Stomach (tissue), 9 donors: Measurements from ENCODE around the gene TOMM5. TPM values are rescaled to one million over a fixed set of nuclear protein-coding genes. Genes with fewer than 3 reads are reported as not detected.

Source experiments
- DNase-seq, 2 donors: peaks; one replicate each; pipeline versions ENCODE4 v3.0.0 to v3.0.0-alpha.2; 2013 to 2019
- H3K27ac ChIP-seq, 5 donors: fragments of 200-600 bp in 4 of 5; sonication (generic) in 4 of 5; one replicate each; pipeline ENCODE4 v1.5.1; 2013 to 2019; ENCODE audit warnings: mild to moderate bottlenecking in 1 of 5, moderate library complexity in 1 of 5
- H3K27me3 ChIP-seq, 3 donors: fragments of 200-600 bp; sonication (generic); one replicate each; pipeline ENCODE4 v1.5.1; 2017 to 2019; ENCODE audit warnings: mixed run types in 1 of 3
- H3K36me3 ChIP-seq, 4 donors: fragments of 200-600 bp; sonication (generic); 1 replicate in 3 of 4; 2 replicates in 1 of 4; pipeline ENCODE4 v1.5.1; 2016 to 2019
- H3K4me1 ChIP-seq, 4 donors: fragments of 200-600 bp; sonication (generic); one replicate each; pipeline ENCODE4 v1.5.1; 2016 to 2019
- H3K4me3 ChIP-seq, 4 donors: fragments of 200-600 bp; sonication (generic) in 3 of 4; one replicate each; pipeline ENCODE4 v1.5.1; 2016 to 2019; ENCODE audit warnings: mild to moderate bottlenecking in 1 of 4
- H3K9me3 ChIP-seq, 4 donors: fragments of 200-600 bp; sonication (generic); one replicate each; pipeline ENCODE4 v1.5.1; 2016 to 2019
- EP300 ChIP-seq: sonication (generic); formaldehyde crosslinking; IDR thresholded peaks from one replicate; pipeline ENCODE4 v1.6.1; 2017; ENCODE audit warnings: antibody characterized with exemption
- POLR2A ChIP-seq, 4 donors: fragments of 450-650 bp; IDR thresholded peaks; one replicate each; pipeline ENCODE4 v1.6.1; 2016; ENCODE audit warnings: antibody characterized with exemption in 4 of 4, control low read depth in 2 of 4, mild to moderate bottlenecking in 1 of 4, moderate library complexity in 1 of 4
- POLR2AphosphoS5 ChIP-seq, 3 donors: sonication (generic); formaldehyde crosslinking; IDR thresholded peaks; one replicate each; pipeline ENCODE4 v1.6.1; 2016; ENCODE audit warnings: antibody characterized with exemption in 3 of 3
- WGBS, 5 donors: extraction: QIAGEN DNeasy Blood & Tissue Kit in 3 of 5; methylation state at CpG; one replicate each; pipeline versions ENCODE4 v1.1.5 to v1.1.7; 2013 to 2018; 5-methylcytosine and 5-hydroxymethylcytosine counted together
- intact Hi-C: fragments of 100-400 bp; cut with DNase I; formaldehyde crosslinking; loops from one replicate; pipeline ENCODE4 v1.15.1; 2023; ENCODE audit warnings: low total_unique reads
- polyA plus RNA-seq, 3 donors: library from polyadenylated mRNA; stranded (reverse); fragments of 200-250 nt; gene quantifications; one replicate each; pipeline ENCODE4 v1.2.3, GENCODE V29; 2013
- total RNA-seq, 5 donors: library from RNA; depleted of rRNA; stranded (reverse); fragments of >200 nt; gene quantifications; one replicate each; pipeline versions ENCODE4 v1.1.0 to v1.2.3, GENCODE V29; 2014 to 2016
- TF ChIP-seq, protein P1 (sequence below), 7 experiments: fragments of 450-650 bp in 4 of 7; fragments of 200-600 bp in 3 of 7; sonication (generic) in 3 of 7; IDR thresholded peaks; one replicate each; pipeline ENCODE4 v1.5.1; 2016 to 2019; ENCODE audit warnings: antibody characterized with exemption in 7 of 7, control low read depth in 2 of 7, mild to moderate bottlenecking in 1 of 7
- donor health status: healthy with polysubstance abuse.
- donor health status: Bipolar disorder and iron deficiency.
- donor health status: healthy.

TOMM5 gene
- total and polyA plus RNA-seq, 8 donors = 29.3 to 173 (median 113) TPM

- Histone ChIP-seq H3K4me1 (no peaks in the 10 kb centered on the region), H3K27me3 (no peaks in the 10 kb centered on the region), H3K27ac (no peak overlapping the region), H3K9me3 (no peaks in the 10 kb centered on the region), H3K4me3 (no peak overlapping the region), H3K36me3 (no peaks in the 10 kb centered on the region)
- TF ChIP-seq EP300 (no peak), POLR2AphosphoS5 (IDR thresholded peaks at IDR 0.05) (no peak), POLR2A (IDR thresholded peaks at IDR 0.05) (no peak)
- TF ChIP-seq, protein P1, sequence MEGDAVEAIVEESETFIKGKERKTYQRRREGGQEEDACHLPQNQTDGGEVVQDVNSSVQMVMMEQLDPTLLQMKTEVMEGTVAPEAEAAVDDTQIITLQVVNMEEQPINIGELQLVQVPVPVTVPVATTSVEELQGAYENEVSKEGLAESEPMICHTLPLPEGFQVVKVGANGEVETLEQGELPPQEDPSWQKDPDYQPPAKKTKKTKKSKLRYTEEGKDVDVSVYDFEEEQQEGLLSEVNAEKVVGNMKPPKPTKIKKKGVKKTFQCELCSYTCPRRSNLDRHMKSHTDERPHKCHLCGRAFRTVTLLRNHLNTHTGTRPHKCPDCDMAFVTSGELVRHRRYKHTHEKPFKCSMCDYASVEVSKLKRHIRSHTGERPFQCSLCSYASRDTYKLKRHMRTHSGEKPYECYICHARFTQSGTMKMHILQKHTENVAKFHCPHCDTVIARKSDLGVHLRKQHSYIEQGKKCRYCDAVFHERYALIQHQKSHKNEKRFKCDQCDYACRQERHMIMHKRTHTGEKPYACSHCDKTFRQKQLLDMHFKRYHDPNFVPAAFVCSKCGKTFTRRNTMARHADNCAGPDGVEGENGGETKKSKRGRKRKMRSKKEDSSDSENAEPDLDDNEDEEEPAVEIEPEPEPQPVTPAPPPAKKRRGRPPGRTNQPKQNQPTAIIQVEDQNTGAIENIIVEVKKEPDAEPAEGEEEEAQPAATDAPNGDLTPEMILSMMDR (IDR thresholded peaks at IDR 0.05) = no peak
- intact Hi-C loops = no loop called here
- DNase-seq = no peak
These were observed 36.6 kb downstream of the TOMM5 start for GRCh38 chr9:37555786-37556185.

- Histone ChIP-seq H3K27ac (no peak overlapping the region), H3K36me3 (no peaks in the 10 kb centered on the region), H3K27me3 (no peaks in the 10 kb centered on the region), H3K9me3 (no peaks in the 10 kb centered on the region), H3K4me3 (no peak overlapping the region), H3K4me1 (no peaks in the 10 kb centered on the region)
- 86 to 92% (median 90%) methylated on average over 3 of the region's 3 CpGs for WGBS, 5 donors
- no peak for TF ChIP-seq POLR2A (IDR thresholded peaks at IDR 0.05)
- no peak for TF ChIP-seq POLR2AphosphoS5 (IDR thresholded peaks at IDR 0.05)
- TF ChIP-seq, protein P1 (IDR thresholded peaks at IDR 0.05) = no peak
- no peak for TF ChIP-seq EP300
- DNase-seq = no peak
- intact Hi-C loops = no loop called here
These were observed 38.1 kb downstream of the TOMM5 start for GRCh38 chr9:37554318-37554717.

- WGBS, 5 donors = 88 to 96% (median 93%) methylated on average over 2 of the region's 2 CpGs
- no peak overlapping the region for H3K4me3 ChIP-seq
- H3K36me3 ChIP-seq = no peaks in the 10 kb centered on the region
- no peaks in the 10 kb centered on the region for H3K4me1 ChIP-seq
- TF ChIP-seq POLR2A (IDR thresholded peaks at IDR 0.05) (no peak), EP300 (no peak), POLR2AphosphoS5 (IDR thresholded peaks at IDR 0.05) (no peak)
- TF ChIP-seq, protein P1 (IDR thresholded peaks at IDR 0.05) = no peak
- DNase-seq = no peak
- H3K9me3 ChIP-seq = no peaks in the 10 kb centered on the region
- intact Hi-C loops = no loop called here
- H3K27me3 ChIP-seq = no peaks in the 10 kb centered on the region
- H3K27ac ChIP-seq = no peak overlapping the region
These were observed 40.5 kb downstream of the TOMM5 start for GRCh38 chr9:37551888-37552287.

- Histone ChIP-seq H3K36me3 (no peaks in the 10 kb centered on the region), H3K27ac (no peak overlapping the region), H3K4me1 (no peaks in the 10 kb centered on the region), H3K27me3 (no peaks in the 10 kb centered on the region), H3K4me3 (no peak overlapping the region), H3K9me3 (no peaks in the 10 kb centered on the region)
- no peak for DNase-seq
- TF ChIP-seq POLR2A (IDR thresholded peaks at IDR 0.05) (no peak), EP300 (no peak), POLR2AphosphoS5 (IDR thresholded peaks at IDR 0.05) (no peak)
- TF ChIP-seq, protein P1 (IDR thresholded peaks at IDR 0.05) = no peak
- WGBS, 5 donors = 78 to 92% (median 83%) methylated on average over 3 of the region's 3 CpGs
- intact Hi-C loops = no loop called here
These were observed 40.9 kb downstream of the TOMM5 start for GRCh38 chr9:37551468-37551867.
